HepG2 (cell line): ENCODE data around the gene NAV2. TPM values are rescaled to one million over a fixed set of nuclear protein-coding genes. Genes with fewer than 3 reads are reported as not detected.

Experiments used
- CSRNP1 ChIP-seq: sonication (generic); formaldehyde crosslinking; IDR thresholded peaks from 2 replicates; pipeline ENCODE4 v1.8.1; 2023; ENCODE audit warnings: mild to moderate bottlenecking, missing genetic modification reagents
- ESRRA ChIP-seq: sonication (generic); formaldehyde crosslinking; IDR thresholded peaks from 2 replicates; pipeline ENCODE4 v1.5.1; 2020; ENCODE audit warnings: mild to moderate bottlenecking, low read depth, missing genetic modification reagents
- ETV5 ChIP-seq: IDR thresholded peaks from 2 replicates; pipeline ENCODE4 v1.6.1; 2018; ENCODE audit warnings: missing biosample characterization, missing genetic modification reagents, inconsistent platforms, borderline replicate concordance
- KAT7 ChIP-seq: IDR thresholded peaks from 2 replicates; pipeline ENCODE4 v1.6.1; 2018; ENCODE audit warnings: borderline replicate concordance, missing compliant biosample characterization
- MED8 ChIP-seq: sonication (generic); formaldehyde crosslinking; IDR thresholded peaks from 2 replicates; pipeline ENCODE4 v1.8.1; 2023; ENCODE audit warnings: mild to moderate bottlenecking, missing genetic modification reagents; ENCODE audit not compliant: insufficient replicate concordance
- PHF20 ChIP-seq: sonication (generic); formaldehyde crosslinking; IDR thresholded peaks from 2 replicates; pipeline ENCODE4 v1.5.0; 2020; ENCODE audit warnings: mild to moderate bottlenecking, missing genetic modification reagents
- POLR2A ChIP-seq, 2 experiments: IDR thresholded peaks; 2 replicates each; pipeline ENCODE4 v1.6.1; 2011; ENCODE audit warnings: low read depth in 2 of 2, low read length in 2 of 2, mild to moderate bottlenecking in 1 of 2, moderate library complexity in 1 of 2; ENCODE audit not compliant: insufficient read depth in 1 of 2
- REXO4 ChIP-seq: sonication (generic); formaldehyde crosslinking; IDR thresholded peaks from 2 replicates; pipeline ENCODE4 v1.8.0; 2022; ENCODE audit warnings: missing genetic modification reagents, mild to moderate bottlenecking, borderline replicate concordance
- SALL1 ChIP-seq: sonication (generic); formaldehyde crosslinking; IDR thresholded peaks from 2 replicates; pipeline ENCODE4 v1.8.0; 2022; ENCODE audit warnings: mild to moderate bottlenecking, missing genetic modification reagents
- TAF1 ChIP-seq: sonication (generic); formaldehyde crosslinking; IDR thresholded peaks from 2 replicates; pipeline ENCODE4 v1.4.0; 2020; ENCODE audit warnings: missing genetic modification reagents
- TARDBP ChIP-seq: sonication (generic); formaldehyde crosslinking; IDR thresholded peaks from 2 replicates; pipeline ENCODE4 v1.8.0; 2022; ENCODE audit warnings: mild to moderate bottlenecking, missing genetic modification reagents
- U2AF2 ChIP-seq: fragments of 200-400 bp; formaldehyde crosslinking; IDR thresholded peaks from 2 replicates; pipeline ENCODE4 v1.6.1; 2017; ENCODE audit warnings: low read depth, mild to moderate bottlenecking, low read length
- WIZ ChIP-seq: sonication (generic); formaldehyde crosslinking; IDR thresholded peaks from 2 replicates; pipeline ENCODE4 v1.5.1; 2020; ENCODE audit warnings: mild to moderate bottlenecking, missing genetic modification reagents
- ZBTB2 ChIP-seq: sonication (generic); formaldehyde crosslinking; IDR thresholded peaks from 2 replicates; pipeline ENCODE4 v1.8.0; 2022; ENCODE audit warnings: low read depth, missing genetic modification reagents
- ZHX2 ChIP-seq, 2 experiments: sonication (generic) in 1 of 2; formaldehyde crosslinking in 1 of 2; IDR thresholded peaks; 2 replicates each; pipeline versions ENCODE4 v1.6.1 to v1.9.0; 2014 to 2022; ENCODE audit warnings: antibody characterized with exemption in 1 of 2, borderline replicate concordance in 1 of 2, inconsistent platforms in 1 of 2, low read depth in 1 of 2, missing genetic modification reagents in 1 of 2
- ZNF24 ChIP-seq: fragments of 450-650 bp; IDR thresholded peaks from 2 replicates; pipeline ENCODE4 v1.6.1; 2017; ENCODE audit warnings: antibody characterized with exemption, mild to moderate bottlenecking
- ZNF3 ChIP-seq: IDR thresholded peaks from 2 replicates; pipeline ENCODE4 v1.7.0; 2017; ENCODE audit warnings: inconsistent platforms
- ZNF446 ChIP-seq: sonication (generic); formaldehyde crosslinking; IDR thresholded peaks from 2 replicates; pipeline ENCODE4 v1.5.0; 2020; ENCODE audit warnings: mild to moderate bottlenecking, missing genetic modification reagents
- ZNF562 ChIP-seq: sonication (generic); formaldehyde crosslinking; IDR thresholded peaks from 2 replicates; pipeline ENCODE4 v1.8.0; 2022; ENCODE audit warnings: missing genetic modification reagents, borderline replicate concordance
- ZNF670 ChIP-seq: sonication (generic); formaldehyde crosslinking; IDR thresholded peaks from 2 replicates; pipeline ENCODE4 v1.8.0; 2022; ENCODE audit warnings: mild to moderate bottlenecking, missing genetic modification reagents, borderline replicate concordance
- ZNF672 ChIP-seq: sonication (generic); formaldehyde crosslinking; IDR thresholded peaks from 2 replicates; pipeline ENCODE4 v1.8.1; 2022; ENCODE audit warnings: missing genetic modification reagents
- polyA plus RNA-seq, 8 experiments: library from polyadenylated mRNA; depleted of rRNA in 3 of 8; stranded (reverse) in 7 of 8; unstranded in 1 of 8; fragments of >200 nt; fragmentation: Illumina TruSeq in 4 of 8; extraction: Trizol in 4 of 8; gene quantifications; 2 replicates each; pipeline versions ENCODE4 v1.2.1 to v1.2.3, GENCODE V29; 2011 to 2016; ENCODE audit warnings: low read depth in 4 of 8, missing spikeins in 1 of 8, mixed read lengths in 1 of 8; ENCODE audit not compliant: insufficient read depth in 1 of 8
- total RNA-seq, 5 experiments: library from RNA; depleted of rRNA; stranded (reverse); fragments of >200 nt; fragmentation: Illumina TruSeq; extraction: Trizol; gene quantifications; 2 replicates each; pipeline ENCODE4 v1.2.3, GENCODE V29; 2016; ENCODE audit warnings: low read depth in 1 of 5

NAV2 gene
- total and polyA plus RNA-seq, 2 of the 13 experiments (the other 11 are each of a cell fraction or from before 2014, with no cell fraction given), result 9.3 to 34.6 TPM

GRCh38 chr11:20011307-20011951 lies 298.8 kb downstream of the NAV2 start (continued):
- no peak for TF ChIP-seq WIZ (CRISPR knock-in tag)
- no peak for TF ChIP-seq POLR2A (IDR thresholded peaks at IDR 0.05; ENCODE audit: insufficient read depth in 1 of 2, low read depth in 2 of 2, low read length in 2 of 2)
- TF ChIP-seq ZBTB2, result no peak
- no peak for TF ChIP-seq ZNF672 (CRISPR knock-in tag)
- no peak for TF ChIP-seq ZHX2 (IDR thresholded peaks at IDR 0.05; ENCODE audit: low read depth)
- TF ChIP-seq ZHX2 (CRISPR knock-in tag; IDR thresholded peaks at IDR 0.05; ENCODE audit: borderline replicate concordance), result no peak
- no peak for TF ChIP-seq ZNF446 (CRISPR knock-in tag)
- TF ChIP-seq MED8 (CRISPR knock-in tag), result no peak
- TF ChIP-seq KAT7 (CRISPR knock-in tag), result no peak
- peak; percentile 32; the same call in 1 of the 2 replicates for TF ChIP-seq TARDBP
- TF ChIP-seq PHF20 (CRISPR knock-in tag), result no peak
- TF ChIP-seq U2AF2, result no peak
- TF ChIP-seq ZNF670, result no peak
- no peak for TF ChIP-seq ZNF3 (CRISPR knock-in tag)
- TF ChIP-seq ESRRA (CRISPR knock-in tag), result no peak
- TF ChIP-seq SALL1, result peak; percentile 34; the same call in 1 of the 2 replicates
- TF ChIP-seq ETV5, result peak; percentile 62; the same call in 1 of the 2 replicates
- no peak for TF ChIP-seq ZNF562 (CRISPR knock-in tag)
- TF ChIP-seq REXO4 (CRISPR knock-in tag), result no peak
- no peak for TF ChIP-seq TAF1 (CRISPR knock-in tag)
- no peak for TF ChIP-seq CSRNP1
- TF ChIP-seq ZNF24, result no peak
